H9 (cell line): ENCODE measurements around the gene STK10. TPM values are rescaled to one million over a fixed set of nuclear protein-coding genes. Genes with fewer than 3 reads are reported as not detected.

Experiments used
- DNase-seq: peaks from one replicate; pipeline ENCODE4 v3.0.0-alpha.2; 2017
- H2AFZ ChIP-seq: one replicate; pipeline ENCODE4 v1.6.1; 2013; ENCODE audit warnings: mild to moderate bottlenecking, low read length, control low read depth, moderate library complexity
- H2AK5ac ChIP-seq: 2 replicates; pipeline ENCODE4 v1.6.1; 2013; ENCODE audit warnings: low read length, control low read depth, mixed read lengths; ENCODE audit not compliant: insufficient read length
- H2BK120ac ChIP-seq: one replicate; pipeline ENCODE4 v1.6.1; 2013; ENCODE audit warnings: low read depth, mild to moderate bottlenecking, low read length, control low read depth, inconsistent platforms; ENCODE audit not compliant: poor library complexity, severe bottlenecking
- H2BK12ac ChIP-seq: 2 replicates; pipeline ENCODE4 v1.6.1; 2013; ENCODE audit warnings: low read length, control low read depth, mixed read lengths, low read depth; ENCODE audit not compliant: insufficient read length
- H2BK15ac ChIP-seq: 2 replicates; pipeline ENCODE4 v1.6.1; 2013; ENCODE audit warnings: low read depth, low read length, control low read depth
- H2BK20ac ChIP-seq: one replicate; pipeline ENCODE4 v1.6.1; 2013; ENCODE audit warnings: low read depth, mild to moderate bottlenecking, low read length, control low read depth, inconsistent platforms; ENCODE audit not compliant: poor library complexity, severe bottlenecking
- H2BK5ac ChIP-seq: 2 replicates; pipeline ENCODE4 v1.6.1; 2013; ENCODE audit warnings: low read length, control low read depth, mixed read lengths; ENCODE audit not compliant: insufficient read length
- H3K14ac ChIP-seq: 2 replicates; pipeline ENCODE4 v1.6.1; 2013; ENCODE audit warnings: low read length, control low read depth; ENCODE audit not compliant: insufficient read depth
- H3K18ac ChIP-seq: 2 replicates; pipeline ENCODE4 v1.6.1; 2013; ENCODE audit warnings: low read depth, mild to moderate bottlenecking, mixed read lengths, low read length, control low read depth; ENCODE audit not compliant: insufficient read length
- H3K23ac ChIP-seq: 2 replicates; pipeline ENCODE4 v1.6.1; 2013; ENCODE audit warnings: low read length, control low read depth, mixed read lengths, low read depth; ENCODE audit not compliant: insufficient read length
- H3K23me2 ChIP-seq: 2 replicates; pipeline ENCODE4 v1.6.1; 2013; ENCODE audit warnings: low read depth, mild to moderate bottlenecking, mixed read lengths, low read length, control low read depth; ENCODE audit not compliant: insufficient read length, poor library complexity, severe bottlenecking
- H3K27ac ChIP-seq: 2 replicates; pipeline ENCODE4 v1.5.1; 2013; ENCODE audit warnings: low read length, control low read depth, mixed read lengths, low read depth; ENCODE audit not compliant: insufficient read length
- H3K27me3 ChIP-seq: 2 replicates; pipeline ENCODE4 v1.6.1; 2013; ENCODE audit warnings: low read length, control low read depth, inconsistent platforms; ENCODE audit not compliant: insufficient read depth
- H3K4ac ChIP-seq: 2 replicates; pipeline ENCODE4 v1.6.1; 2013; ENCODE audit warnings: low read depth, mild to moderate bottlenecking, control low read depth, inconsistent platforms, low read length, moderate library complexity
- H3K4me1 ChIP-seq: 2 replicates; pipeline ENCODE4 v1.6.1; 2013; ENCODE audit warnings: low read length, control low read depth, inconsistent platforms; ENCODE audit not compliant: insufficient read depth
- H3K4me2 ChIP-seq: 2 replicates; pipeline ENCODE4 v1.6.1; 2013; ENCODE audit warnings: low read length, control low read depth, mixed read lengths; ENCODE audit not compliant: insufficient read length, insufficient read depth
- H3K56ac ChIP-seq: 2 replicates; pipeline ENCODE4 v1.6.1; 2013; ENCODE audit warnings: low read depth, mild to moderate bottlenecking, mixed read lengths, low read length, control low read depth; ENCODE audit not compliant: insufficient read length
- H3K79me1 ChIP-seq: 2 replicates; pipeline ENCODE4 v1.6.1; 2013; ENCODE audit warnings: low read depth, mild to moderate bottlenecking, moderate library complexity, low read length, control low read depth, inconsistent platforms; ENCODE audit not compliant: insufficient read depth, poor library complexity, severe bottlenecking
- H3K79me2 ChIP-seq: 2 replicates; pipeline ENCODE4 v1.6.1; 2013; ENCODE audit warnings: low read length, control low read depth, inconsistent platforms; ENCODE audit not compliant: insufficient read depth
- H3K9ac ChIP-seq: 2 replicates; pipeline ENCODE4 v1.6.1; 2013; ENCODE audit warnings: low read length, control low read depth, mixed read lengths; ENCODE audit not compliant: insufficient read length; ENCODE audit errors: extremely low read depth
- H3K9me3 ChIP-seq: one replicate; pipeline ENCODE4 v1.6.1; 2013; ENCODE audit warnings: low read depth, low read length, inconsistent platforms; ENCODE audit not compliant: control insufficient read depth
- H3T11ph ChIP-seq: one replicate; pipeline ENCODE4 v1.6.1; 2013; ENCODE audit warnings: mild to moderate bottlenecking, low read length, control low read depth, inconsistent platforms
- H4K20me1 ChIP-seq: one replicate; pipeline ENCODE4 v1.6.1; 2013; ENCODE audit not compliant: control insufficient read depth, insufficient read length, insufficient read depth
- H4K5ac ChIP-seq: 2 replicates; pipeline ENCODE4 v1.6.1; 2013; ENCODE audit warnings: low read depth, mild to moderate bottlenecking, mixed read lengths, low read length, control low read depth; ENCODE audit not compliant: insufficient read length
- H4K8ac ChIP-seq: replicated peaks from 2 replicates; pipeline ENCODE4 v1.6.1; 2013; ENCODE audit warnings: low read length, control low read depth, mixed read lengths, low read depth; ENCODE audit not compliant: insufficient read length
- H4K91ac ChIP-seq: 2 replicates; pipeline ENCODE4 v1.6.1; 2013; ENCODE audit warnings: low read depth, mild to moderate bottlenecking, moderate library complexity, mixed read lengths, low read length, control low read depth; ENCODE audit not compliant: insufficient read length
- H3K27ac Mint-ChIP-seq, 3 experiments: 2 replicates in 2 of 3; 3 replicates in 1 of 3; pipeline ENCODE4 v1.8.0; 2020 to 2021; ENCODE audit warnings: mixed read lengths in 3 of 3, mild to moderate bottlenecking in 1 of 3, moderate library complexity in 1 of 3
- H3K27me3 Mint-ChIP-seq: 2 replicates; pipeline ENCODE4 v1.8.0; 2021; ENCODE audit warnings: low read depth, mild to moderate bottlenecking, moderate library complexity, mixed read lengths
- H3K36me3 Mint-ChIP-seq, 3 experiments: 2 replicates in 2 of 3; 3 replicates in 1 of 3; pipeline ENCODE4 v1.8.0; 2020 to 2021; ENCODE audit warnings: low read depth in 3 of 3, mixed read lengths in 3 of 3; ENCODE audit not compliant: insufficient read depth in 1 of 3
- H3K4me1 Mint-ChIP-seq, 2 experiments: 2 replicates each; pipeline ENCODE4 v1.8.0; 2020; ENCODE audit warnings: mixed read lengths in 2 of 2
- H3K4me3 Mint-ChIP-seq, 2 experiments: 2 replicates in 1 of 2; 3 replicates in 1 of 2; pipeline ENCODE4 v1.8.0; 2020 to 2021; ENCODE audit warnings: mild to moderate bottlenecking in 2 of 2, mixed read lengths in 2 of 2, moderate library complexity in 1 of 2
- H3K9me3 Mint-ChIP-seq, 2 experiments: 2 replicates in 1 of 2; 3 replicates in 1 of 2; pipeline ENCODE4 v1.8.0; 2020; ENCODE audit warnings: mild to moderate bottlenecking in 2 of 2, mixed read lengths in 2 of 2, moderate library complexity in 1 of 2
- WGBS: extraction: QIAGEN DNeasy Blood & Tissue Kit; methylation state at CpG from one replicate; pipeline ENCODE4 v1.1.7; 2013; ENCODE audit warnings: missing lambda C conversion rate, low lambda C conversion rate, mixed read lengths; ENCODE audit not compliant: insufficient read length; ENCODE audit errors: extremely low coverage; 5-methylcytosine and 5-hydroxymethylcytosine counted together
- total RNA-seq: library from RNA; stranded (reverse); gene quantifications from 2 replicates; pipeline ENCODE4 v1.2.1, GENCODE V29; 2021
- TF ChIP-seq, protein P1 (sequence below): fragments of 200-600 bp; sonication (generic); conservative IDR thresholded peaks from 3 replicates; pipeline ENCODE4 v1.8.0; 2021; ENCODE audit warnings: antibody characterized with exemption, mild to moderate bottlenecking

Gene STK10
- total RNA-seq, 1 experiment from 2014 or later = 14.6 TPM

DNA sequence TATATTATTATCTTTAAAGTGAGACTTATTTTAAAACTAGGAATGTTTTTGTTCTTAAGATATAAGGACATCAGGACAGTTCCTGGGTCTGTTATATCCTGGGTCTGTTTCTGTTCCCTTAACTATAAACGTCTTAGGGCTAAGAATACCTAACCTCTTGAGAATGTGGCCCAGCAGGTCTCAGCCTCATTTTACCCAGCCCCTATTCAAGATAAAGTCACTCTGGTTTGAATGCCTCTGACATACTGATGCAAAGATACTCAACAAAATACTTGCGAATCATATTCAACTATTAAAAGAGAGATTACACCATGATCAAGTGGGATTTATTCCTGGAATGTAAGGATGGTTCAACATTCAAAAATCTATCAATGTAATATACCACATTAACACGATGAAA, 51.0 kb downstream of the STK10 start:
- Histone ChIP-seq H2BK12ac (no peak overlapping the region), H3K56ac (no peak overlapping the region), H2BK5ac (no peak overlapping the region), H3K9ac (no peak overlapping the region), H3K4me2 (no peak overlapping the region), H4K8ac (no peak overlapping the region), H2BK20ac (no peak overlapping the region), H3K14ac (no peak overlapping the region), H2AK5ac (no peak overlapping the region), H3K79me2 (no peaks in the 10 kb centered on the region), H2BK120ac (no peak overlapping the region), H3K27ac (no peak overlapping the region), H3K27me3 (no peaks in the 10 kb centered on the region), H3K18ac (no peak overlapping the region), H3K9me3 (no peaks in the 10 kb centered on the region), H2BK15ac (no peak overlapping the region), H4K5ac (no peak overlapping the region), H3K23ac (no peak overlapping the region), H3T11ph (no peak overlapping the region), H4K20me1 (no peaks in the 10 kb centered on the region), H3K4me1 (no peaks in the 10 kb centered on the region), H3K4ac (no peak overlapping the region), H3K79me1 (no peaks in the 10 kb centered on the region), H3K23me2 (no peaks in the 10 kb centered on the region), H2AFZ (no peak overlapping the region), H4K91ac (no peak overlapping the region)
- H3K4me3 Mint-ChIP-seq = no peak overlapping the region; a peak in 1 of 5 replicates
- H3K4me1 Mint-ChIP-seq = peaks cover 5 to 6% of the 10 kb centered on the region in 2 experiments
- no peak overlapping the region for H3K27ac Mint-ChIP-seq
- DNase-seq = no peak
- TF ChIP-seq, protein P1, sequence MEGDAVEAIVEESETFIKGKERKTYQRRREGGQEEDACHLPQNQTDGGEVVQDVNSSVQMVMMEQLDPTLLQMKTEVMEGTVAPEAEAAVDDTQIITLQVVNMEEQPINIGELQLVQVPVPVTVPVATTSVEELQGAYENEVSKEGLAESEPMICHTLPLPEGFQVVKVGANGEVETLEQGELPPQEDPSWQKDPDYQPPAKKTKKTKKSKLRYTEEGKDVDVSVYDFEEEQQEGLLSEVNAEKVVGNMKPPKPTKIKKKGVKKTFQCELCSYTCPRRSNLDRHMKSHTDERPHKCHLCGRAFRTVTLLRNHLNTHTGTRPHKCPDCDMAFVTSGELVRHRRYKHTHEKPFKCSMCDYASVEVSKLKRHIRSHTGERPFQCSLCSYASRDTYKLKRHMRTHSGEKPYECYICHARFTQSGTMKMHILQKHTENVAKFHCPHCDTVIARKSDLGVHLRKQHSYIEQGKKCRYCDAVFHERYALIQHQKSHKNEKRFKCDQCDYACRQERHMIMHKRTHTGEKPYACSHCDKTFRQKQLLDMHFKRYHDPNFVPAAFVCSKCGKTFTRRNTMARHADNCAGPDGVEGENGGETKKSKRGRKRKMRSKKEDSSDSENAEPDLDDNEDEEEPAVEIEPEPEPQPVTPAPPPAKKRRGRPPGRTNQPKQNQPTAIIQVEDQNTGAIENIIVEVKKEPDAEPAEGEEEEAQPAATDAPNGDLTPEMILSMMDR = no peak
- WGBS = no CpG with 5 or more reads among the region's 3 CpGs
- H3K27me3 Mint-ChIP-seq = no peaks in the 10 kb centered on the region
- H3K9me3 Mint-ChIP-seq = peaks cover 16 to 17% of the 10 kb centered on the region in 2 experiments
- H3K36me3 Mint-ChIP-seq = peaks cover 7 to 16% (median 8%) of the 10 kb centered on the region in 3 experiments; a peak in 6 of 7 replicates
